ENCODE data around the gene SLC25A41.

Gene SLC25A41

DNA sequence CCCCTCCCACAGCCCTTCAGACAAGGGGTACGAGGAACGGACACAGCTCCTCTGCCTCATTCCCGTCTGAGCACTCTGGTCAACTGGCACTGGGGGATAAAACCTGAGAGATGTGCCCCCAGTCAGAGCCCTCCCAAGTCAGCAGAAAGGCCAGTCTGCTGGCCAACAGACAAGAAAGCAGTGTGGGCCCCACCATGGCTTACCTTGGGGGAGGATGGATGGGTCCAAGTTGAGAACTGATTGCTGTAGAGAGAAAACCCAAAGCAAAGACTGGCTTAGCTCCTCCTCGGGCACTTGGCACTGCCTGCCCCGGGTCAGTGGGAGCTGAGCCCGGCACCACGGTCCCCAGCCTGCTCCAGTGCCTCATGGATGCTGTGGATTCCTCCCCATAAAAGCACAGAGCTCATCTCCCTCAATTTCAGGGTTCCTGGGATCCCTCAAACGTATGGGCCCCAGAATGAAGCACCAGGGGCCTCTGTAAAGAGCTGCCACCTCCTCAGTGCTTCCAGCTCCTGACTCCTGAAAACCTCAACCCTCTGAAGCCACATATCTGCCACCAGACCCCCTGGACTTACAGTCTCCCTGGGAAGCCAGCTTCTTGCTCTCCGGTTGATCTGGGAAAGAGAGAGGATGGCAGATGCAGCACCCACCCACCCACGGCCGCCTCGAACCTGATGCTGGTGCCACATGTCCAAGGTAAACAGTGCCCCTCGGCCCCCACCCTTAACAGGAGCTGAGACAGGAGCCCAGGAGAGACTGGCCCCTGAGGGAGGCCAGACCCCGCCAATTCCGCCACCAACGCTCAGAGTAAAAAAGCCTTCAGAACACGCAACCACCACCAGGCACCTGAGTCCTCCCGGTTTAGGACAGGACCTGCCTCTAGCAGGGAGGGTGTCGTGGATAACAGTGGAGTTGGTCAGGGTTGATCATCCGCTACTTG, 12.2 kb downstream of the SLC25A41 start:
- TF ChIP-seq Cebpa-rat (IDR thresholded peaks at IDR 0.05), result no peak
- peaks cover 79% of the 10 kb centered on the region for H4K20me1 ChIP-seq
- H3K27me3 ChIP-seq, result no peaks in the 10 kb centered on the region
- no peaks in the 10 kb centered on the region for H3K9me3 ChIP-seq
- H3K27ac ChIP-seq, result no peak overlapping the region
- no peak overlapping the region for H3K4me3 ChIP-seq
- H3K9ac ChIP-seq, result peak overlapping the region; percentile 98; the same call in 1 of the 2 replicates
- peaks cover 28% of the 10 kb centered on the region for H3K4me1 ChIP-seq
- H3K4me2 ChIP-seq, result peak overlapping the region; percentile 91; the same call in 1 of the 2 replicates
- peaks cover 66% of the 10 kb centered on the region for H3K36me3 ChIP-seq

DNA sequence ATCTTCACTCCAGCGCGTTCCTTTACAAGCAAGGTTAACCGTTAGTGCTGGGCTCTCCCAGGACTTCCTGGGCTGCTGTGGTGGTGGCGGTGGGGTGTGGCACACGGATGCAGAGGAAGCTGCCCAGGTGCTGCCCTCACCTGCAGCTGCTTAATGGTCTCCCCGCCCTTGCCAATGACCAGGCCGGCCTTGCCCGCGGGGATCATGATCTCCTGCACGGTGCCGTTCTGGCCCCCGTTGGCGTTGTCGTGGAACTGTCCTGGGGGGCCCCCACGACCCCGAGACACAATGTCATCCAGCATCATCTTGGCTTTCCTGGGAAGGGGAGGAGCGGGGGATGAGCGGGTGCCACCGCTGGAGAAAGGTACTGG, 15.0 kb downstream of the SLC25A41 start:
- Histone ChIP-seq H3K9me3 (no peaks in the 10 kb centered on the region), H3K4me2 (no peak overlapping the region), H3K36me3 (peaks cover 91% of the 10 kb centered on the region), H3K4me3 (no peak overlapping the region), H3K9ac (no peak overlapping the region), H3K4me1 (peaks cover 17% of the 10 kb centered on the region), H3K27ac (no peak overlapping the region), H3K27me3 (no peaks in the 10 kb centered on the region), H4K20me1 (peaks cover 96% of the 10 kb centered on the region)
- TF ChIP-seq Cebpa-rat (IDR thresholded peaks at IDR 0.05), result no peak

DNA sequence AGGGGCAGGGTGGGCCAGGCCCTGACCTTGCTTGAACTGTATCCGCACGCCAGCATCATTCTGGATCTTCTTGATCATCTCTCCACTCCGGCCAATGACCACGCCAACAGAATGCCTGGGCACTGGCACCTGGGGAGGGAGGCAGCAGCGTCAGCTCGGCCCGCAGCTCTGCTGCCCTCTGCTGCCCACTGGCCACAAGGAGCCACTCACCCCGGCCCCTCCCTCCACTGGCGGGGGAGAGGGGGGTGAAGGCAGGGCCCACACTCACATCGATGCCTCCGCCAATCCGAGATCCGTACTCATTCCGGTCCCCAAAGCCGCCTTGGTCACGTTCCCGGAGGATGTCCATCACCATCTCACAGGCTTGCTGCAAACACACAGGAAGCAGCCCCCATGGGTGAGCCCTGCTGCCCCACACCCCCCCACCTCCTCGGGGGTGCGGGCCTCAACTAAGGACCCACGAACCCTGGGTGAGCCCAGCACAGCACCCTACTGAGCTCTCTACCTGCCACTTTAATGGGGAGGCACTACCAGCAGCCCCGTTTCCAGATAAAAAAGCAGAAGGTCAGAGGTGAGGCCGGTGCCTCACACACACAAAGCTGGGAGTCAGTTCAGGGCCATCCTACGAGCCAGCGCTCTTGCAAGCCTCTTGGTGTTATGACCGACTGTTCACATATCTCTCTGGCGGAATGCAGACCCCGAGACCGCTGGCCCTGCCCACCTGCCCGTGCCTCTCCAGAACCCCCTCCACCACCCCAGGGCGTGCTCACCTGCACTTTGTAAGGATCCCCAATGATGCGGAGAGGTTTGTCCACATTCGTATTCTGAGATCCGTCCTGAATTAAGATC, 15.6 kb downstream of the SLC25A41 start:
- Histone ChIP-seq H3K4me2 (no peak overlapping the region), H4K20me1 (peaks cover 92% of the 10 kb centered on the region), H3K27me3 (no peaks in the 10 kb centered on the region), H3K4me1 (peaks cover 11% of the 10 kb centered on the region), H3K36me3 (peaks cover 97% of the 10 kb centered on the region), H3K9me3 (no peaks in the 10 kb centered on the region), H3K4me3 (no peak overlapping the region), H3K27ac (no peak overlapping the region), H3K9ac (no peak overlapping the region)
- no peak for TF ChIP-seq Cebpa-rat (IDR thresholded peaks at IDR 0.05)

DNA sequence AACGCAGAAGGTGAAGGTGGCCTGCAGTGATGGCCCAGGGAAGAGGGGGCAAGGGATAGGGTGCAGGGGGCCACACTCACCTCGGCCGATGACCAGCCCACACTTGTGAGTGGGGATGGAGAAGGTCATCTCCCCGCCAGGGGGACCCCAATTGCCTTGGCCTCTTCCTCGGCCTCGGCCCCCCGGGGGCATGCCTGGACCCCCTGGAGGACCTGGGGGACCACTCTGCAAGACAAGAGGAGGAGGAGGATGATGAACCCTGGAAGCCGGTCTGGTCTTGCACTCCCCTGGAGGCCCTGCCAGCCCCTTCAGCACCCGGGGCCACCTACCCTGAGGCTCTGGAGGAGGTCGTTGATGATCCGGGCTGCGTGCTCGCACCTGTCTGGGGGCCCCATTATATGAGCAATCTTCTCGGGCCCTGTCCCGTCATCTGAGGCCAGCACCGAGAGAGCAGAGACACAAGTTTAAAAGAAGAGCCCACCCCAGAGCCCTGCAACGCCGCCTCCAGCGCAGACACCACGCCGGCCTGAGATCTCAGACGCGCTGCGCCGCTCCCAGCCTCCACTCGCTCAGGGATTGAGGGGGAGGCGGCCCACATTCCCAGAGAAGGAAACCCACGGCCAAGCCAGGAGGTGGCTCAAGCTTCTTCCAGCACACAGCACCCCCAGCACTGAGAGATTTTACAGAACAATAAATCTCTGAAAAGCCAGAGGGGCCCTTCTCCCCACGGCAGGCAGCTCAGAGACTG, 16.7 kb downstream of the SLC25A41 start:
- Histone ChIP-seq H3K4me1 (0 out of 2 replicates have a peak, but pooled peaks cover under 1% of the 10 kb centered on the region), H3K36me3 (peaks cover 97% of the 10 kb centered on the region), H3K27me3 (no peaks in the 10 kb centered on the region), H3K27ac (no peak overlapping the region), H4K20me1 (peaks cover 92% of the 10 kb centered on the region), H3K4me2 (no peak overlapping the region), H3K9ac (no peak overlapping the region), H3K9me3 (no peaks in the 10 kb centered on the region), H3K4me3 (no peak overlapping the region)
- no peak for TF ChIP-seq Cebpa-rat (IDR thresholded peaks at IDR 0.05)

DNA sequence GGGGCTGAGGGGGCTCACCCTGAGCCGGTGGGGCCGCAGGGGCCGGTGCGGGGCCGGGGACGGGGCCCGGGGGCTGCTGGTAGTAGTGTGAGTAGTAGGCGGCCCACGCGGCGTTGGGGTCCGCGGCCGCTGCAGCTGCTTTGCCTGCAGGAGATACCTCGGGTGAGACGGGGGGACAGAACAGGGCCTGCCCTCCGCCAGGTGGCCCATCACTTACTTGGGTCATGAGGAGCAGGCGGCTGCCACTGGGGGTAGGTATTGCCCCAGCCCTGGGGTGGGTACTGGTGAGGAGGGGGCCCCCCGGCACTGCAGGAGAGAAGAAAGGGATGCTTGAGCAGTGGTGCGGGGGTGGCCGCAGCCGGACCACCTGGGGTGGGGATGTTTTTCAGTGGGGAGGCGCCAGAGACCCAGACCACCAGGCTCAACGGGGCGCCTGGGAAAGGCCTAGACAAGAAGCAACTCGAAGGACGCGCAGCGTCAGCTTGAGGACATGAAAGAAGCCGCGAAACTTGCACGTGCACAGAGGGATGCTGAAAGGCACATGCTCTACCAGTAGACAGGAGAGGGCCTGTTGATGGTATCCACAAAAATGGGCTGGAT, 17.9 kb downstream of the SLC25A41 start:
- no peak overlapping the region for H3K27ac ChIP-seq
- H3K9me3 ChIP-seq, result no peaks in the 10 kb centered on the region
- H3K36me3 ChIP-seq, result peaks cover 88% of the 10 kb centered on the region
- no peak overlapping the region for H3K9ac ChIP-seq
- H4K20me1 ChIP-seq, result peaks cover 86% of the 10 kb centered on the region
- no peaks in the 10 kb centered on the region for H3K4me1 ChIP-seq
- H3K4me3 ChIP-seq, result no peak overlapping the region
- TF ChIP-seq Cebpa-rat (IDR thresholded peaks at IDR 0.05), result no peak
- H3K4me2 ChIP-seq, result no peak overlapping the region
- no peaks in the 10 kb centered on the region for H3K27me3 ChIP-seq

DNA sequence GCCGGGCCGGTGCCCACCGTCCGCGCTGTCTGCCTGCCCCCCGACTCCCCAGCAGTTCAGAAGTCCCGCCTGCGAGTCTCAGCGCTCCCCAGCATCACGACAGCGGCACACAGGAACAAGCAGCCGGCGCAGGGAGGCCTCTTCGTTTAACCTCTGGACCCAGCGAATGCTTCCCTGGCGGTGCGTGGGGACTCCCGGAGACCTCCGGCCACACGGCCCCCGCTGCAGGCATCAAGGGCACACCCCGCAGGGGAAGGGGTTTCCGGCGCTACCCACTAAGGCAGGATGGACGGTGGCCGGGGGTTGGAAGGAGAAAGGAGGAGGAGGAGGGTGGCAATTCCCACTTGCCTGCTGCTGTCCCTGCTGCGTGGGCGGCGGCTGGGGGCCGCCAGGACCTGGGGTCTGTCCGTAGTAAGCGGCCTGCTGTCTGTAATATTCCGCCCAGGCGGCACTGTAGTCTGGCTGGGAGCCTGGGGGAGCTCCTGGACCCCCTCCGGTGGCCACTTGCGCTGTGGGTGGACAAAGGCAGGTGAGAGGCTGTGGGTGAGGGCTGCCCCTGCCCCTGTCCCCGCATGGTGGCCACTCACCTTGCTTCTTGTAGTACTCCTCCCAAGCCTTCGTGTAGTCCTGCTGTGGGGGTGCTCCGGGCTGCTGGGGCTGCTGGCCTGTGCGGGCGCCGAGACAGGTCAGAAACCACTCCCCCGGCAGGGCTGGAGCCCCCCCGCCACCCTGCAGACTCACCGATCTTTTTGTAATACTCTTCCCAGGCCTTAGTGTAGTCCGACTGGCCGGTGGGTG, 18.6 kb downstream of the SLC25A41 start:
- Histone ChIP-seq H4K20me1 (peaks cover 79% of the 10 kb centered on the region), H3K4me3 (no peak overlapping the region), H3K9ac (no peak overlapping the region), H3K36me3 (peaks cover 81% of the 10 kb centered on the region), H3K27ac (no peak overlapping the region), H3K4me1 (no peaks in the 10 kb centered on the region), H3K9me3 (no peaks in the 10 kb centered on the region), H3K4me2 (no peak overlapping the region), H3K27me3 (no peaks in the 10 kb centered on the region)
- TF ChIP-seq Cebpa-rat (IDR thresholded peaks at IDR 0.05), result no peak

DNA sequence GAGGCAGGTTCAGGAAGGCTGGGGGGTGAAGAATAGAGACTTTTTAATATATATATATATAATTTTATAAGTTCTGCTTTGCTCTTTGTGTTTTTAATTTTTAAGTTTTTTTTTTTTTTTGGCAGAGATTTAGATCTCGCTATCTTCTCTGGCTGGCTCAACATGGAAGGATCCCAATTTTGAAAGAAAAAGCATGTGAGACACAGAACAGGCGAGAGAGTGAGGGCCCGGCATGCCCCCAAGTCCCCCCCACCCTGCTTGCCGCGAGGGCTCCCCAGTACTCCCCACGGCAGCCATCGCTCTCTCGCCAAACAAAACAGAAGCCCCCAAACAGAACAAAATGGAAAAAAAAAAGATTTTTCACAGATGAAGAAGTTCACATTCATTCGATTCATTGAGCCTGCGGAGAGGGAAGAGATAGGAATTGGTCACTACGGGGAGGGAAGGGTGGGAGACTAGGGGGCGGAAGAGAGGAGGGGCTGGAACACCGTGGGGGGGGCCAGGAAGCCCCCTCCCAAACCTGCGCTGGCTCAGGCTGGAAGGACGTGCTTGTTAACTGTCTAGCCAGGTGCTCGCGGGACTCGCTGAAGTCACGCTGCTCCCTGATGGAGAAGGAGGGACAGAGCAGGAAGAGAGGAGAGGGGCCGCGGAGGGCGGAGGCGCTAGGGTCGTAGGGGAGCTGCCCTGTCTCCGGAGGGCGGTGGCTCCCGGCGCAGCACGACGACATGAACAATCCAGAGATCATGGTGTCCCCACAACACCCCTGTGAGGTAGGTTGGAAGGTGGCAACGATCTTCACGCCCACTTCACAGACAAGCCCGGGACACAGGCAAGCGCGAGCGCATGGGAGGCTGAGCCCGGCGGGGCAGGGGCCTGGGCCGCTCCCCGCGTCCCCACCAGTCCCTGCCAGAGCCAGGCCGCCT, 19.6 kb downstream of the SLC25A41 start:
- H3K27ac ChIP-seq, result no peak overlapping the region
- no peak for TF ChIP-seq Cebpa-rat (IDR thresholded peaks at IDR 0.05)
- H3K9ac ChIP-seq, result no peak overlapping the region
- H3K4me1 ChIP-seq, result no peaks in the 10 kb centered on the region
- no peak overlapping the region for H3K4me2 ChIP-seq
- H3K36me3 ChIP-seq, result peaks cover 71% of the 10 kb centered on the region
- H3K4me3 ChIP-seq, result no peak overlapping the region
- no peaks in the 10 kb centered on the region for H3K27me3 ChIP-seq
- no peaks in the 10 kb centered on the region for H3K9me3 ChIP-seq
- peaks cover 69% of the 10 kb centered on the region for H4K20me1 ChIP-seq

DNA sequence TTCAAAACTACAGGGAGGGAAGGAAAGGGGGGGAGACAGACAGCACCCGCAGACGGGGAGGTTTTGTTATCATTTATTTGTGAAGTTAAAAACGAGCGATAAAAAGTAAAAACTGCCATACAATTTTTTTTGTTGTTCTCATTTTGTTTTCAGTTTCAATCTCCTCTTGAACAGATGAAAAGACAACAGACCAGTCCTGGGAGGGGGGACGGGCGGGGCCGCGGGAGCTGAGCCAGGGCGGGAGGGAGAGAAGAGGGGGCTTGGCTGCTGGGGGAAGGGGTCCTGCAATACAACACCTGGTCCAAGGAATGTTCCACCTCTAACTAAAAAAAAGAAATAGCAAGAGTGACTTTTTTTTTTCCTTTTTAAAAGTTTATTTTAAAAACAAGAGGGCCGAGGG, 20.3 kb downstream of the SLC25A41 start:
- no peaks in the 10 kb centered on the region for H3K4me1 ChIP-seq

More for the DNA sequence above, 20.3 kb downstream of the SLC25A41 start:
- Histone ChIP-seq H3K27me3 (no peaks in the 10 kb centered on the region), H4K20me1 (peaks cover 62% of the 10 kb centered on the region), H3K9me3 (no peaks in the 10 kb centered on the region), H3K36me3 (peaks cover 64% of the 10 kb centered on the region), H3K27ac (no peak overlapping the region), H3K4me2 (no peak overlapping the region), H3K9ac (no peak overlapping the region), H3K4me3 (no peak overlapping the region)
- TF ChIP-seq Cebpa-rat (IDR thresholded peaks at IDR 0.05), result no peak

Data from BLaER1 (cell line).